Body of pancreas (tissue), 4 donors: Measurements from ENCODE around the gene NINL. TPM values are rescaled to one million over a fixed set of nuclear protein-coding genes. Genes with fewer than 3 reads are reported as not detected.

ENCODE experiments used
- ATAC-seq: fragments of 150-250 bp; one replicate; pipeline ENCODE4 v1.9.1; 2016
- DNase-seq, 4 donors: peaks; one replicate each; pipeline ENCODE4 v3.0.0-alpha.2; 2019
- H3K27ac ChIP-seq, 4 donors: fragments of 200-600 bp; sonication (generic); 1 replicate in 3 of 4; 2 replicates in 1 of 4; pipeline versions ENCODE4 v1.5.1 to v1.6.1; 2016 to 2019; ENCODE audit warnings: mild to moderate bottlenecking in 1 of 4, mixed read lengths in 1 of 4, moderate library complexity in 1 of 4
- H3K27me3 ChIP-seq, 2 donors: fragments of 200-600 bp; sonication (generic); one replicate each; pipeline ENCODE4 v1.6.0; 2016; ENCODE audit warnings: mild to moderate bottlenecking in 1 of 2
- H3K36me3 ChIP-seq, 2 donors: fragments of 200-600 bp; sonication (generic); replicated peaks in 1 of 2; 2 replicates each; pipeline ENCODE4 v1.5.1; 2016; ENCODE audit warnings: low read depth in 2 of 2; ENCODE audit not compliant: insufficient read depth in 1 of 2
- H3K4me1 ChIP-seq: fragments of 200-600 bp; sonication (generic); one replicate; pipeline ENCODE4 v1.6.0; 2016
- H3K4me3 ChIP-seq, 2 donors: fragments of 200-600 bp; sonication (generic); 1 replicate in 1 of 2; 2 replicates in 1 of 2; pipeline ENCODE4 v1.5.1; 2016 to 2019
- H3K9me3 ChIP-seq, 3 donors: fragments of 200-600 bp; sonication (generic); 1 replicate in 2 of 3; 2 replicates in 1 of 3; pipeline ENCODE4 v1.5.1; 2016
- CTCF ChIP-seq, 7 experiments: fragments of 450-650 bp in 4 of 7; fragments of 200-600 bp in 3 of 7; sonication (generic) in 3 of 7; IDR thresholded peaks; one replicate each; pipeline ENCODE4 v1.5.1; 2016 to 2019; ENCODE audit warnings: antibody characterized with exemption in 7 of 7
- POLR2A ChIP-seq, 3 donors: fragments of 450-650 bp; IDR thresholded peaks; one replicate each; pipeline ENCODE4 v1.6.1; 2016; ENCODE audit warnings: antibody characterized with exemption in 3 of 3, mild to moderate bottlenecking in 2 of 3
- WGBS, 2 donors: methylation state at CpG; one replicate each; pipeline ENCODE4 v1.1.5; 2017; 5-methylcytosine and 5-hydroxymethylcytosine counted together
- intact Hi-C: fragments of 100-400 bp; cut with DNase I; formaldehyde crosslinking; loops from one replicate; pipeline ENCODE4 v1.15.1; 2023
- total RNA-seq, 2 donors: library from RNA; depleted of rRNA; stranded (reverse); fragments of >200 nt; gene quantifications; one replicate each; pipeline ENCODE4 v1.1.0, GENCODE V29; 2016

NINL gene
- total RNA-seq, 2 donors from 2014 or later, result 6.7 to 34.9 TPM

- no peaks in the 10 kb centered on the region for H3K9me3 ChIP-seq
- no peaks in the 10 kb centered on the region for H3K27me3 ChIP-seq
- no peak for ATAC-seq
- peaks cover 25% of the 10 kb centered on the region for H3K4me1 ChIP-seq
- TF ChIP-seq POLR2A (IDR thresholded peaks at IDR 0.05) (no peak), CTCF (IDR thresholded peaks at IDR 0.05) (no peak)
- WGBS, 2 donors, result 88 to 89% methylated on average over 6 of the region's 6 CpGs
- H3K4me3 ChIP-seq, result no peak overlapping the region
- no peaks in the 10 kb centered on the region for H3K36me3 ChIP-seq
- intact Hi-C loops, result no loop called here
- no peak overlapping the region for H3K27ac ChIP-seq
- DNase-seq, result no peak
Measured at GRCh38 chr20:25535762-25536161, 49.6 kb downstream of the NINL start.

GRCh38 chr20:25534845-25535244 lies 50.5 kb downstream of the NINL start:
- intact Hi-C loops, result no loop called here
- 92 to 95% methylated on average over 7 of the region's 7 CpGs for WGBS, 2 donors

GRCh38 chr20:25533920-25534700 lies 51.2 kb downstream of the NINL start:
- ATAC-seq (no peak), DNase-seq (peak in 1 of 4 donors; percentile 19)
- Histone ChIP-seq H3K27ac (no peak overlapping the region), H3K4me1 (peaks cover 15% of the 10 kb centered on the region), H3K36me3 (no peaks in the 10 kb centered on the region), H3K27me3 (no peaks in the 10 kb centered on the region), H3K9me3 (no peaks in the 10 kb centered on the region), H3K4me3 (no peak overlapping the region)
- WGBS, 2 donors, result 55 to 59% methylated on average over 4 of the region's 4 CpGs
- no peak for TF ChIP-seq CTCF (IDR thresholded peaks at IDR 0.05)
- TF ChIP-seq POLR2A (IDR thresholded peaks at IDR 0.05), result no peak
- intact Hi-C loops, result no loop called here

More at GRCh38 chr20:25534845-25535244, 50.5 kb downstream of the NINL start:
- TF ChIP-seq POLR2A (IDR thresholded peaks at IDR 0.05) (no peak), CTCF (IDR thresholded peaks at IDR 0.05) (no peak)
- ATAC-seq (no peak), DNase-seq (no peak)
- H3K4me1 ChIP-seq, result peaks cover 22% of the 10 kb centered on the region
- H3K9me3 ChIP-seq, result no peaks in the 10 kb centered on the region
- H3K27ac ChIP-seq, result no peak overlapping the region
- no peaks in the 10 kb centered on the region for H3K27me3 ChIP-seq
- no peaks in the 10 kb centered on the region for H3K36me3 ChIP-seq
- no peak overlapping the region for H3K4me3 ChIP-seq

- no peaks in the 10 kb centered on the region for H3K9me3 ChIP-seq
- no peak overlapping the region for H3K27ac ChIP-seq
- intact Hi-C loops, result no loop called here
- no peak for TF ChIP-seq CTCF (IDR thresholded peaks at IDR 0.05)
- no peak for TF ChIP-seq POLR2A (IDR thresholded peaks at IDR 0.05)
- no peaks in the 10 kb centered on the region for H3K27me3 ChIP-seq
- WGBS, 2 donors, result 81 to 83% methylated on average over 11 of the region's 11 CpGs
- DNase-seq (no peak), ATAC-seq (no peak)
- H3K4me3 ChIP-seq, result no peak overlapping the region
- no peaks in the 10 kb centered on the region for H3K36me3 ChIP-seq
- peaks cover 6% of the 10 kb centered on the region for H3K4me1 ChIP-seq
Measured at GRCh38 chr20:25532971-25533391, 52.4 kb downstream of the NINL start.
